Osteoblast (primary cell): Measurements from ENCODE around the gene ARHGAP31. TPM values are rescaled to one million over a fixed set of nuclear protein-coding genes. Genes with fewer than 3 reads are reported as not detected.

ENCODE experiments used
- DNase-seq: peaks from one replicate; pipeline ENCODE4 v3.0.0; 2011; ENCODE audit warnings: low spot score, mixed read lengths; ENCODE audit not compliant: insufficient read length; ENCODE audit errors: missing footprints
- H2AFZ ChIP-seq: 2 replicates; pipeline ENCODE4 v1.6.0; 2011; ENCODE audit warnings: mild to moderate bottlenecking, low read length
- H3K27ac ChIP-seq: 2 replicates; pipeline ENCODE4 v1.5.1; 2011; ENCODE audit warnings: mild to moderate bottlenecking, low read depth, low read length, moderate library complexity
- H3K27me3 ChIP-seq: 2 replicates; pipeline ENCODE4 v1.6.0; 2012; ENCODE audit warnings: mild to moderate bottlenecking, control low read depth, inconsistent platforms, low read length, moderate library complexity; ENCODE audit not compliant: insufficient read depth
- H3K36me3 ChIP-seq: 2 replicates; pipeline ENCODE4 v1.5.1; 2011; ENCODE audit warnings: mild to moderate bottlenecking, low read length, control low read depth, moderate library complexity; ENCODE audit not compliant: insufficient read depth
- H3K4me1 ChIP-seq: 2 replicates; pipeline ENCODE4 v1.5.1; 2011; ENCODE audit warnings: mild to moderate bottlenecking, low read length, control low read depth, moderate library complexity; ENCODE audit not compliant: insufficient read depth
- H3K4me2 ChIP-seq: 2 replicates; pipeline ENCODE4 v1.6.0; 2011; ENCODE audit warnings: mild to moderate bottlenecking, low read length; ENCODE audit not compliant: insufficient read depth
- H3K4me3 ChIP-seq: fragments of 200-600 bp; sonication (generic); 3 replicates; pipeline ENCODE4 v1.5.1; 2012; ENCODE audit warnings: mild to moderate bottlenecking, low read length, inconsistent platforms; ENCODE audit not compliant: insufficient read depth
- H3K79me2 ChIP-seq: 2 replicates; pipeline ENCODE4 v1.6.0; 2012; ENCODE audit warnings: mild to moderate bottlenecking, low read length, control low read depth, inconsistent platforms; ENCODE audit not compliant: insufficient read depth
- H3K9me3 ChIP-seq: 2 replicates; pipeline ENCODE4 v1.5.1; 2011; ENCODE audit warnings: low read depth, low read length, control low read depth
- H4K20me1 ChIP-seq: 2 replicates; pipeline ENCODE4 v1.6.0; 2012; ENCODE audit warnings: mild to moderate bottlenecking, low read length, control low read depth; ENCODE audit not compliant: insufficient read depth
- total RNA-seq: library from RNA; depleted of rRNA; stranded (reverse); fragments of >200 nt; gene quantifications from 2 replicates; pipeline ENCODE4 v1.2.3, GENCODE V29; 2012
- TF ChIP-seq, protein P1 (sequence below): IDR thresholded peaks from 2 replicates; pipeline ENCODE4 v1.5.1; 2011; ENCODE audit warnings: mild to moderate bottlenecking, low read depth, low read length, moderate library complexity; ENCODE audit errors: extremely low read depth

The ARHGAP31 gene
- total RNA-seq, 1 donor: 56.5 TPM

DNA sequence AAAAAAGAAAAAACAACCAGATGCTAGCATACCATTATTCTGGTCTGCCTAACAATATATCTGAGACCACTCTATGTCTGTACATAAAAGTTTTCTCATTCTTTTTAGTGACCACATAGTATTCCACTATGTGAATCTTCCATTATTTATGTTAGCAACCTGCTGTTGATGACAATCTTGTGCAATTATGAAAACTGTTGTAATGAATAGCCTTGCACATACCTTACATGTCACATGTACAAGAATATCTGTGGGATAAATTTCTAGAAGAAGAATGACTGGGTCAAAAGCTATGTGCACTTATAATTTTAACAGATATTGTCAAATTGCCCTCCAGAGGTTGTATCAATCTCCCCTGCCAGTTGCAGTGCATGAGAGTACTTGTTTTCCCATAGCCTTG lies 62.5 kb downstream of the ARHGAP31 start:
- Histone ChIP-seq H3K79me2 (peaks cover 44% of the 10 kb centered on the region), H3K4me2 (no peak overlapping the region), H3K36me3 (no peaks in the 10 kb centered on the region), H3K27me3 (no peaks in the 10 kb centered on the region), H4K20me1 (peaks cover 10% of the 10 kb centered on the region), H3K9me3 (no peaks in the 10 kb centered on the region), H3K4me1 (peaks cover 21% of the 10 kb centered on the region), H3K27ac (no peak overlapping the region), H2AFZ (no peak overlapping the region), H3K4me3 (no peak overlapping the region)
- DNase-seq: no peak
- TF ChIP-seq, protein P1, sequence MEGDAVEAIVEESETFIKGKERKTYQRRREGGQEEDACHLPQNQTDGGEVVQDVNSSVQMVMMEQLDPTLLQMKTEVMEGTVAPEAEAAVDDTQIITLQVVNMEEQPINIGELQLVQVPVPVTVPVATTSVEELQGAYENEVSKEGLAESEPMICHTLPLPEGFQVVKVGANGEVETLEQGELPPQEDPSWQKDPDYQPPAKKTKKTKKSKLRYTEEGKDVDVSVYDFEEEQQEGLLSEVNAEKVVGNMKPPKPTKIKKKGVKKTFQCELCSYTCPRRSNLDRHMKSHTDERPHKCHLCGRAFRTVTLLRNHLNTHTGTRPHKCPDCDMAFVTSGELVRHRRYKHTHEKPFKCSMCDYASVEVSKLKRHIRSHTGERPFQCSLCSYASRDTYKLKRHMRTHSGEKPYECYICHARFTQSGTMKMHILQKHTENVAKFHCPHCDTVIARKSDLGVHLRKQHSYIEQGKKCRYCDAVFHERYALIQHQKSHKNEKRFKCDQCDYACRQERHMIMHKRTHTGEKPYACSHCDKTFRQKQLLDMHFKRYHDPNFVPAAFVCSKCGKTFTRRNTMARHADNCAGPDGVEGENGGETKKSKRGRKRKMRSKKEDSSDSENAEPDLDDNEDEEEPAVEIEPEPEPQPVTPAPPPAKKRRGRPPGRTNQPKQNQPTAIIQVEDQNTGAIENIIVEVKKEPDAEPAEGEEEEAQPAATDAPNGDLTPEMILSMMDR: no peak

DNA sequence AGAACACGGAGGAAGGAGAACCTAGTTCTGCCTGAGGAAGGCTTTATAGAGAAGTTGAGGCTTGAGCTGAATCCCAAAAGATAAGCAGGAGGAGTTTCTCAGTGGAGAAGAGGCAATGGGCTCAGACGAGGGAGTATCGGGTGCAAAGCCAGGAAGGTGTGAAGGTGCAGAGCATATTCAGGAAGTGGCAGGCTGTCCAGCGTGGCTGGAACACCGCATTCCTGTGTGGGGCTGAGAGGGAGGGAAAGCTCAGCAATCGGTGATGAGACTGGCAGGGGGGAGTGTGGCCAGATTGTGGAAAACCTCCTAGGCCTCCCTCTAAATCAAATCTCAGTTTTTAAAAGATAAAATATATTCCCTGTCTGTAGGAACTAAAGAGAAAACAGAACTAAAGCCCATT lies 63.0 kb downstream of the ARHGAP31 start:
- no peak overlapping the region for H2AFZ ChIP-seq
- no peaks in the 10 kb centered on the region for H3K9me3 ChIP-seq
- TF ChIP-seq, protein P1: no peak
- H3K36me3 ChIP-seq: peaks cover 5% of the 10 kb centered on the region
- no peak for DNase-seq
- H3K27me3 ChIP-seq: no peaks in the 10 kb centered on the region
- H3K79me2 ChIP-seq: peaks cover 43% of the 10 kb centered on the region
- H3K4me1 ChIP-seq: peaks cover 16% of the 10 kb centered on the region
- H3K4me2 ChIP-seq: peak overlapping the region; percentile 55
- peak overlapping the region; percentile 14 for H3K4me3 ChIP-seq
- peaks cover 10% of the 10 kb centered on the region for H4K20me1 ChIP-seq
- H3K27ac ChIP-seq: peak overlapping the region; percentile 19

DNA sequence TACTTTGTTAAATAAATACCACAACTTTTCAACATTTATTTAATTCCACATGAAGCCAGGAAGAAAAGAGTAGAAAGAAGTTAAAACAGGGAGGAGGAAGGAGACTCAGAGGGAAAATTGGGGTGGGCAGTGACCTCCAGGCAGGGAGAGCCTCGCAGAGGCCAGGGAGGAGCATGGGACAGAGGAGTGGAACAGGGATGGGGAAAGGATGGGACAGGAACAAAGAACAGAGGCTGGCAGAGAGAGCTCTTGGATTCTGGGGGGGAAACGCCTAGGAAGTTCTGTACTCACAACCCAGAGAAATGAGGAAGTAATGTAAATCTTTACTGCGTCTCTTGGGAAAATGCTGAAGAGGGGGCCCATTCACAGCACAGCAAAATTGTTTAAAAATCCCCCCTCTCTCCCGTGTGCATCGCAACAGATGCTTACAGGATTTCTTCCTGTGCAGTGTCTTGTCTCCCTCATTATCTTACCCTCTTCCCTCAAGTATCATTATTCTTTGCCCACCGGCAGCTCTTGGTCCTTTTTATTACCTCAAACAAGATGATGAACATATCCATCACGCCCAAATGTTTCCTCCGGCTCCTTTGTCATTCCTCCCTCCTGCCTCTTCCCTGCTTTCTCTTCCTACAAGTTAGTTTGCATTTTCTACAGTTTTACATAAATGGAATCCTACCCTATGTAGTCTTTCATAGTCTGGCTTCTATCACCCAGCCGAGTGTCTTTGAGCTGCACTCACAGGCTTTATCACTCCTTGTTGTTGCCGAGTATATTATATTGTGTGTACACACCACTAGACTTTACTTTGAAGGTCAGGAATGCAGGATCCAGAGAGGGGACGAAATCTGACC lies 65.5 kb downstream of the ARHGAP31 start:
- Histone ChIP-seq H3K4me2 (no peak overlapping the region), H3K79me2 (peaks cover 45% of the 10 kb centered on the region), H3K27me3 (no peaks in the 10 kb centered on the region), H3K27ac (no peak overlapping the region), H3K36me3 (peaks cover 7% of the 10 kb centered on the region), H3K4me1 (peaks cover 5% of the 10 kb centered on the region), H3K9me3 (no peaks in the 10 kb centered on the region), H2AFZ (no peak overlapping the region), H4K20me1 (peaks cover 3% of the 10 kb centered on the region), H3K4me3 (no peak overlapping the region)
- no peak for DNase-seq
- TF ChIP-seq, protein P1: no peak

DNA sequence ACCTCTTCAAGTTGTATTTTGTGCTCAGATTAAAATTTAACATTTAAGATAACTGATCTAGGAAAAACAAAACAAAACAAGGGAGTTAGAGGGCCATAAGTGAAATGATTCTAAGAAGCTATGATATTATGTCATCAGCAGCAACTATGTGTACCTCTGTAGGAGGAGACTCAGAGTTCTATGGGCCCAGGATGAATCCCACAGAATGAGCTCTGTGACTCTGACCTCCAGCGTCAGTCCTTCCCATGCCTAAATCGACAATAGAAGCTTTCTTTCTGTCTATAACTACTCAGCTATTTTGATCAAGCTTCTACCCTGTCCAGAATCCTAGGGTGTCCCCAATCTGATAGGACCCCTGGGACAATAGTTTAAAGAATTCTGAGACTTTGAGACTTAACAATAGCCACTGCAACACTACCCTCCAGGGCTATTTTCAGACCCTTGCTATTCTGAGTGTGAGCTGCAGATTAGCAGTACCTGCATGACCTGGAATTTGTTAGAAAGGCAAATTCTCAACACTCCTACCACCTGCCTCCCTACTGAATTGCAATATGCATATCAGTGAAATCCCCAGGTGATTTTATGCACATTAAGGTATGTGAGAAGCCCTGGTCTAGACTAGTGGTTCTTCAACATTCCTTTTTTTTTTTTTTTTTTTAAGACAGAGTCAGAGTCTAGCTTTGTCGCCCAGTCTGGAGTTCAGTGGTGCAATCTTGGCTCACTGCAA lies 66.7 kb downstream of the ARHGAP31 start:
- Histone ChIP-seq H3K4me2 (no peak overlapping the region), H3K27me3 (no peaks in the 10 kb centered on the region), H3K36me3 (peaks cover 14% of the 10 kb centered on the region), H3K4me3 (no peak overlapping the region), H3K79me2 (peaks cover 41% of the 10 kb centered on the region), H4K20me1 (peaks cover 3% of the 10 kb centered on the region), H2AFZ (no peak overlapping the region), H3K9me3 (no peaks in the 10 kb centered on the region), H3K4me1 (peaks cover 5% of the 10 kb centered on the region), H3K27ac (no peak overlapping the region)
- DNase-seq: no peak
- TF ChIP-seq, protein P1: no peak
